GM20431 (cell line): ENCODE measurements around the gene TENT5C.

Source experiments
- in situ Hi-C: fragments of 300-500 bp; cut with MseI, MboI; formaldehyde crosslinking; loops from one replicate; pipeline ENCODE4 v1.15.0; 2020; ENCODE audit warnings: low sequenced_read_pairs; ENCODE audit not compliant: unreplicated experiment

TENT5C gene

DNA sequence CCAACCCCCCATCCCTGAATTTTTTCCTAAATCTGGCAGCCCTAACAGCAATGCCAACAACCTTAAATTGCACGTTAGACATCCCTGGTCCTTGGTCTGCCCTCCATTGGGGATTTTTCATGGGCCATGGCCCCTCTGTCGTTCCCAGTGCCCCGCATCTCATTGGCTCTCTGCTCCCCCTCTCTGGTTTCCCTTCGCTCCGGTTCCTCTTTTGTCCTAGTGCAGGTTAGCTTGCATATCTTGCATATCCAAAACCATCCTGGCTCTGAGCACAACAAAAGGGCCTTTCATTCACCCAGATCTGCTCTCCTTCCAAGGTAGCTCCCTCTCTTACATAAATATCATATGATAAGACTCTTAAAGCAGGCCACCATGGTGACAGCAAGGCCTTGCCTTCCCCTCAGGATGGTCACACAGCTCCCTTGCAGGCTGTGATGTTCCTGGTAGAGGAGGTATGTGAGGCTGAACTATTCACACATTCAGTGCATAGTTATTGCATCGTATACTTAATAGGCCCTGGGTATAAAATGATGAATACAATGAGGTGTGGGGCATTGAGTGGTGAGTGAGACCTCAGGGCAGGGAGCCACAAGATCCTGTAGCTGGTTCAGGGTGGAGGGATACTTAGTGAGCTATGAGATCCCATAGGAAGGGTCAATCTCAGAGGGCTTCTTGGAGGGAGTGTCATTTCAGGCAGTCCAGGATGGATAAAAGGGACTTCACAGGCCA lies 45.2 kb downstream of the TENT5C start:
- in situ Hi-C loops = no loop called here

DNA sequence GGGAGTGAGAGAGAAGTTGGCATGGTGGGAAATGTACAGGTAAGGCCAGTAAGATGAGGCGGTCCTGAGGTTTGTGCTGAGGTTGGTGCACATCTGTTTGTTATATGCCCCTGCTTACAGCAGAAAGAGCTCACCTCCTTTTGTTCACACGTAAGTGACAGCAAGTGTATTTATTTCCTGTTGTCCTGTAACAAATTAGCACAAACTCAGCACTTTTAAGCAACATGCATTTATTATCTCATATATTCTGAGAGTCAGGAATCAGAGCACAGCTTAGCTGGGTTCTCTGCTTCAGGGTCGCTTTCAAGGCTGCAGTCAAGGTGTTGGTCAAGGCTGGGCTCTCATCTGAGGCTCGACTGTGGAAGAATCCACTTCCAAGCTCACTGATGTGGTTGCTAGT lies 45.8 kb downstream of the TENT5C start:
- in situ Hi-C loops = no loop called here

DNA sequence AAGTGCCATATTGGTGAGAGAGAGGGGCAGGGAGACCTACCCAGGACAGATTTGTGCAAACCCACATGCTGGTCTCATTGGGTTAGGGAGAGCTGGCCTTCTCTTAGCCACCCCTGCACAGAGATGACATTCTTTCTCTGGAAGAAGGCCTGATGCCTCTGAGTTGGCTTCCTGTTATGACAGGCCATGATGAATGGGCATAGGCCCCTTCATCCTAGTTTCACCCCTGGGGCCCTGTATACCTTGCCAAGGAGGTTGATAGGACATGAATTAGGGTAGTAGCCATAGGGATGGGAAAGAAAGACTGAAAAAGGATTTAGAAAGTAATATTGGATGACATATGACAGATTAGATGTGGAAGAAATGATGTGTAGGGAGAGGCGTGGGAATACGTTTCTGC lies 46.6 kb downstream of the TENT5C start:
- in situ Hi-C loops = no loop called here

DNA sequence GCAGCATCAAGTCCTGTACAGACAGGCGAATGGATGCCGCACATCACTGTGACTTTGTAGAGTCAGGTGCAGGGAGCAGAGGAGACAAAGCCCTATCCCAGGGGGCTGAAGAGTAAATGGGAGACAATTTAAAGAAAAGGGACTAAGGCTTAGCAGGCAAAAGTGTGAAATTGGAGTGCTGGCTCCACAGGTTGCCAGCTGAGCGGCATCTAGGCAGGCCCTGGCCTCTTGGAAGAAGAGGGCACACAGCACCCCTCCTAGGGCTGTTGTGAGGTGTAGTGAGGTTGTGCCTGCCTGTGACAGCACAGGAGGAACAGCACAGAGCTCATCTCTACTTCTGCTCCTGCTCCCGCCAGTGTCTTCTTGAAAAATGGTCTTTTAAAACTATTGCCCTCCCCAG lies 47.3 kb downstream of the TENT5C start:
- in situ Hi-C loops = no loop called here

DNA sequence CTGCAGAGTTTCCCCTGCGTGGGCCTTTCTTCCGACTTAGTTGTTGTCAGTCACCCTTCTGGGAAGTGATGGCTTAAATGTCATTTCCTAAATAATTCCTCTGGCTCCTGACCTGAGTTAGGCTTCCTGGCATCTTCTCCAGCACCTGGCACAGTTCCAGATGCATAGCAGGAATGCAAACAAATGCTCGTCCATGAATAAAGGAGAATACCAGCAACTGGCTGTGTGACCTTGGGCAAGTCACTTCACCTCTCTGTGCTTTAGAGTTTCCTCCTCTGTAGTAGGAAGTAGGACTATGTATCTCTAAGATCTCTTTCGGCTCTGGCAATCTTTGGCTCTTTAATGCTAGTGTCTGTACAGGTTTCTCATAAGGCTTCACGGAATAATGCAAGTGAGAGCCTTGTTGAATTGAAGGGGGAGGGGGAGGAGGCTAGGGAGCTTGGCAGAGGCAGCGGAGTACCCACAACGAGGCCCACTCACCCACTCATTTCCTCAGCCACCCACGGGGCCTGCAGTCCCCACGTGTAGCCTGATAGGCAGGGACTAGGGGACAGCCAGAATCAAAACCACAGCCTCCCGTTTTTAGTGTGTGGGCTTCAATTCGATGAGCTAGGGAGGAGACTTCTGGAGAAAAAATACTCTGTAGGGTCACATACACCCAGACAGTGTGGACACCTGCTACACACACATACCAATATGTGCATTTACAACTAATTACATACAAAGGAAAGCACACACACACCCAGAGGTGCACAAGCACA lies 48.1 kb downstream of the TENT5C start:
- in situ Hi-C loops = no loop called here

DNA sequence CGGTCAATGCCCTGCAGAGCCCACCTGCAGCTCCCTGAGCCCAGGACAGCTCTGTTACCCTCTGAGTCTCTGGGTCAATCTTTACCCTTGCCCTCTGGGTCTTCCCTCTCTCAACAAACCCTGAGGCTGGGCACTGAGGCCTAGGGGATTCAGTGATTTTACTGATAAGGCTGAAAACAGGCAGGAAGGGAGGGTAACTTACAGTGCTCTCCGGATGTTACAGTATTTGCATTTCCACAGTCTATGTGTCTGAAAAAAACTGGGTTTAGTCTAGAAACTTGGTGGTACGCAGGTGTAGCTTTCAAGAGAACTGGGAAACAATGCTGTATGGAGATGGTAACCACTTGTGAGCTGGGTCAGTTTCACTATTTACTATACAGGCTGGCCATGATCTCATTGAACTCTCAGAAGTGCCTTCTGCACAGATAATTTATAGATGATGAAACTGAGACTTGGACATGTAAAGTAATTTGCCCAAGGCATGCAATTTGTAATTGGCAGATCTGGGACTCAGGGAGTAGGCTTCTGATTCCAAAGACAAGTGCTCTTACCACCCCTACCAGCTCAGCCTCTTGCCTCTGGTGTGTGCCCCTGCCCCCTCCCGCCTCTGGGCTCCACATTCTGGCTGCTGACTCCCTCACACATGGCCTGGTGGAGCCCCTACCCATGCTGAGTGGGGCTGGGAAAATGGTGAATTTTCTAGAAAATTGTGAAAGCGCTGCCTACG lies 48.8 kb downstream of the TENT5C start:
- in situ Hi-C loops = no loop called here

DNA sequence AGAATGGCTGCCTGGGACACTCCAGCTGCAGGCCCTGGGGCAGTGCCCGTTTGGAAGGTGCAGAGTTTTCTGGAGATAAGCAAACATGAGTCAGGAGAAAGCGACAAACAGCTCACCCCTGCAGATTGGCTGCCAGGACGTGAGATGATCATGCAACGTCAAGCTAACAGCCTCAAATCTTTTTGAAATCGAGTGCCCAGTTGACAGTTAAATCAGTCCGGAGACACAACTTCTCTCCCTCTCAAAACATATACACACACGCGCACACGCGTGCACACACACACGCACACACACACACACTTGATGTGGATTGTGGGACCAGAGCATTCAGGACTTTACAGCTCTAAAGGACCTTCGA lies 49.4 kb downstream of the TENT5C start:
- in situ Hi-C loops = no loop called here

DNA sequence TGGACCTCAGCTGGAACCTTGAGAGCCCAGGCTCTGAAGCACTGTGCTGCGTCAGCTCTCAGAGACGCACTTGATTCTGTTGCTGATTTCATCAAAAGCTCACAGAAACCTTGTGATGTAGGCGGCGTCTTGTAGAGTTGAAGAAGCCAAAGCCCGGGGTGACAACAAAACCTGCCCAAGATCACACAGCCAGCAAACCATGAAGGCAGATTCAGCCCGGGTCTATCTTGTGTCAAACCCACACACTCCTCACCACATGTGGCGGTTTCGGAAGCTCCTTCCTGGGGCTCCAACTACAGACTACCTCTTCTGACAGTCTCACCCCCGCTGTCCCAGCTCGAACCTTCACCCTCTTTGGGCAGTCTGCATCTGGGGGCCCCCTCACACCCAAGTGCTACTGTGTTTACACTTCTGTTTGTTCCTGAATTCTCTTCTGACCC lies 50.4 kb downstream of the TENT5C start:
- in situ Hi-C loops = no loop called here

DNA sequence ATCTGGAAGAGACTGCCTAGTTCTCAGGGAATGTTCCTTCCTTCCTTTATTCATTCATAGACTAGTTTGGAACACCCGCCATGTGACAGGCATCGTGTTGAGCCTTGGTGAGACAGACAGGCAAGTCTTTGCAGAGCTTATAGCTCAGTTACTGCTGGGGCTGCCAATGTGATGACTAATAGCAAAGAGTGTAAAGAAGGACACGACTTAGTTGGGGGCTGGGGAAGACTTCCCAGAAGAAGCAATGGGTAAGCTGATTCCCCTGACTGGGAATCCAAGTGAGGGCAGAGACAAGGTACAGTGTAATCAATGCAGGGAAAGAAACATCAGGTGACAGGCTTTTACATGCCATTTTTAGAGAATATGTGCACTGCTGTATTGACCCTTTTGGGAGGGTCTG lies 51.2 kb downstream of the TENT5C start:
- in situ Hi-C loops = no loop called here

DNA sequence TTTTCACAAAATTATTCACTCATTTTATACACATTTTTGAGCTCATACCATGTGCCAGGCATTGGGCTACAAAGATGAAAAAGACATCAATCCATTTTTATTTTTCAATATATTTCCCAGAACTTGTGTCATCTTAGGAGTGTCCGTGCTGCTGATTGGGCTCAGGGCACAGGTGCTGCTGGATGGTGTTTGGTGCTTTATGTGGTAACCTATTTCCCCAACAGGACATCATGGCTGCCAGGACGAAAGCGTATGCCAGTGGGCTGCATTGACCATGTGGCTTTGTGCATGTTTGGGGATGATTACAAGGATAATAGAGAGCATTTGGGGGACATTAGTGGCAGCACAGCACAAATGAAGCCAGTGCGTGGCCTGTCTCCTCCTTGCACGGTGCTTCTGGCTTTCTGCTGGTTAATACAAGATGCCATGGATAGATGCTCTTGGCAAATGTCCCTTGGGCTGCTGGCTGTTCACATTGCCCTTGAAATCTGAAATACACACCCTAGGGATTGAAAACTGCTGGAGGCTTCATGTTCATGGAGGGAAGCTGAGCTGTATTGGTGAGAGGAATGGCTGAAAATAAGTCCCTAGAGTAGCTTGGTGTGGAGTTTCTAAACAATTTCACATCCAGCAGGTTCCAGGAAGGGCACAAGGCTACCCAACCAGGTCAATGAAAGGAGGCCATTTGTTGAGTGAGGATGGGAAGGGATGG lies 52.3 kb downstream of the TENT5C start:
- in situ Hi-C loops = no loop called here

DNA sequence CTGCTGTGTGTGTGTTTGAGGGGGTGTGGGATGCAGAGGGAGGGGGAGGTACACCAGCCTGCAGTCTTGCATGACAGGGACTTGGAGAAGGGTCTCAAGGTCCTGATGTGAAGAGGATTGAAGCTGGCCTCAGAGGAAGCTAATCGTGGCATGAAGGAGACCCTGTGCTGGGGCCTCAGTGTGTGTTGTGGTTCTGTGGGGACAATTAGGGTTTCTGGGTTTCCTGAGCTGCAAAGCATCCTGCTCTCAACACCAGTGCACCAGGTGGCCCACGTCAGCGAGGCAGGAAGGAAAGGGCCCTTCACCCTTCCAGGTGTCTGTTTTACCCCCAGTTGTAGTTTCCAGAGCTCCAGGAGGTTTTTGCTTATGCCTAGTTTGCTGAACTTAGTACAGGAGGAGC lies 52.8 kb downstream of the TENT5C start:
- in situ Hi-C loops = no loop called here

DNA sequence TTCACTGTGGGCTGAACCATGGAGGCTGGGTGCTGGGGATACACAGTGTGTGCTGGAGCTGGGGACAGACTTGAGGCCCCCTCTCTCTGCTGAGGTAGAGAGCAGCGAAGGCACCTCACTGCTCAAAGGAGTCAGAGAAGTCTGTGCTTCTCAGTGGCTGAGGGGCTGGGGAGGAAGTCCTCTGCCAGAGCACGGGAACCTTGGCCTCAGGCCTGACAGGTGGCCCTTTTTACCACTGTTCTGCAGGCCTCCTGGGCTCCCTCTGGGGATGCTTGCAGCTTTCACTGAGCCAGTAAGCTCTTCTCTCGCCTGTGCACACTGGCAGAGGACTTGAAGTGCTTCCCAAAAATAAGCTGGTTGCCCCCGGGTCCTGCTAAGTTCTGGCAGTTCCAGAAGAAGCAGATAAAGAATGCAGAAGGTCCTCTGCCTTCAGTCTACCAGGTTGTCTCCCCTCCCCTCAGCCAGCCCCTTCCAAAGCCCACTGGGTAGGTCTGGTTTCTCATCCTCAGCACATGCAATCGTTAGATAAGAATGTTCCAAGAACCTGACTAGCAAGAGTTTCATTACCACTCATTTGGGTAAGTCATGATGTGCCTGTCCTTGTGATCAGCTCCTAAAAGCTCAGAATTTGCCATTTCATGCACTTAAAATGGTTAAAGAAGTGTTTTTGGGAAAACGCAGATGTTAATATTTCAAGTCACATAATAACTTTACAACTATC lies 53.9 kb downstream of the TENT5C start:
- in situ Hi-C loops = no loop called here

DNA sequence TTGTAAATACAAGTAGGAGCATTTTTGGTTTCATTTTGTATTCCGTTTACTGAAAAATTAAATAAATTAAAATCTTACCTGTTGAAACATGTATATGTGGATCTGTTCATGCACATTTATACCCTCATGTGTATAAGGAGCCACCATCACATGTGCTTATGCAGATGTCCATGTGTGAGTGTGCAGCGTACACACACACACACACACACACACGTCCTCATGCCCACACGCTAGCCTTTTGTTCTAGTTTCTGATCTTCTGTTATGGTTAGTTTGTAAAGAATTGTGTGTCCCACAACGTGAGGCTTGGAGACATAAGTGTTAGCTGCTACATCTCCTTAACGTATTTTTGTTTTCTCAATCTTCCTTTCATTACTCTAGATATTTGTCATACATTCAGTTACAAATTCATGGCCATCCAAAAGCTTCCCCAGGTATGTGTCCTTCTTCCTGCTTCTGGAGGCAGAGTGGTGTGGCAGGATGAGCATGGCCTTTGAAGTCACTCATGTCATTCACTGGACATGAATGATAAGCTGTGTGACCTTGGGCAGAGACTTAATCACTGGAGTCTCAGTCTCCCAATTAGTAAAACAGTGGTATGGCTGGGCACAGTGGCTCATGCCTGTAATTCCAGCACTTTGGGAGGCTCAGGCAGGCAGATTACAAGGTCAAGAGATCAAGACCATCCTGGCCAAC lies 54.6 kb downstream of the TENT5C start:
- in situ Hi-C loops = no loop called here

DNA sequence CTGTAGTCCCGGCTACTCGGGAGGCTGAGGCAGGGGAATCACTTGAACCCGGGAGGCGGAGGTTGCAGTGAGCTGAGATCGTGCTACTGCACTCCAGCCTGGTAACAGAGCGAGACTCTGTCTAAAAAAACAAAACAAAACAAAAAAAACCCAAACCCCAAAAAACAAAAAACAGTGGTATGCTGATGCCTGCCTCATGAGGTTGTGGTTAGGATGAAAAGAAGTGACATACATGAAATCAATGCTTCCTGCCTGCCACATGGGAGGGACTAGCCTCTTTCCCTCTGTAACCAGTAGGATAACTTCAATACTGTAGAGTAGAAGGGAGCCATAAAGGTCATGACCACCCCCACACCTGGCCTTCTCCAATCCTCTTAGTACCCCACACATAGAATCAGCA lies 55.2 kb downstream of the TENT5C start:
- in situ Hi-C loops = no loop called here

DNA sequence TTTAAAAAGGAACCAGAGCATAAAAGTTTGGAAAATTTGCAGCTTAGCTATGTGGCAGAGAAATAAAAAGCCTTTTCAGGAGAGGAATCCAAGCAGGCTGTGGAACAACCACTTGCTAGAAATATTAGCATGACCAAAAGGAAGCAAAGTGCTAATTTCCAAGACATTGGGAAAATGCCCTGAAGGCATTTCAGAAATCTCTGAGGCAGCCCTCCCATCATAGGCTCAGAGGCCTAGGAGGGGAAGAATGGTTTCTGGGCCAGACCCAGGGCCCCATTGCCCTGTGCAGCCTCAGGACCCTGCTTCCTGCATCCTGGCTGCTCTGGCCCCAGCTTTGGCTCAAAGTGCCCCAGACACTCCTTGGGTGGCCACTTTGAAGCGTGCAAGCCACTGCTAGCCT lies 56.8 kb downstream of the TENT5C start:
- in situ Hi-C loops = no loop called here

DNA sequence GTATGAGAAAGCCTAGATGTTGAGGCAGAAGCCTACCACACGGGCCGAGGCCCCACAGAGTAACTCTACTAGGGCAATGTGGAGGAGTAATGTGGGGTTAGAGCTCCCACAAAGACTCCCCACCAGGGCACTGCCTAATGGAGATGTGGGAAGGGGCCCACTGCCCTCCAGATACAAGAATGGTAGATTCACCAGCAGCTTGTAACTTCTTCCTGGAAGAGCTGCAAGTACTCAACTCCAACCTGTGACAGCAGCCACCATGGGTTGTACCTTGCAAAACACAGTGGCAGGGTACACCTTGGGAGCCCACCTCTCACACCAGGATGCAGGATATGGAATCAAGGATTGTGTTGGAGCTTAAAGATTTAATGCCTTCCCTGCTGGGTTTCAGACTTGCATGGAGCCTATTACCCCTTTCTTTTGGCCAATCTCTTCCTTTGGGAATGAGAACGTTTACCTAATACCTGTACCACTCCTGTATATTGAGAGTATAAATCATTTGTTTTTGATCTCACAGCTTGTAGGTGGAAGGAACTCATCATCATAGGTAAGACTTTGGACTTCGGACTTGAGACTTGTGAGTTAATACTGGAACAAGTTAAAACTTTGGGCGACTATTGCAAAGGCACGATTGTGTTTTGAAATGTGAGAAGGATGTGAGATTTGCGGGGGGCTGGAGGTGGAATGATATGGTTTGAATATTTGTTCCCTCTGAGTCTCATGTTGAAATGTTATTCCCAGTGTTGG lies 57.5 kb downstream of the TENT5C start:
- in situ Hi-C loops = no loop called here

DNA sequence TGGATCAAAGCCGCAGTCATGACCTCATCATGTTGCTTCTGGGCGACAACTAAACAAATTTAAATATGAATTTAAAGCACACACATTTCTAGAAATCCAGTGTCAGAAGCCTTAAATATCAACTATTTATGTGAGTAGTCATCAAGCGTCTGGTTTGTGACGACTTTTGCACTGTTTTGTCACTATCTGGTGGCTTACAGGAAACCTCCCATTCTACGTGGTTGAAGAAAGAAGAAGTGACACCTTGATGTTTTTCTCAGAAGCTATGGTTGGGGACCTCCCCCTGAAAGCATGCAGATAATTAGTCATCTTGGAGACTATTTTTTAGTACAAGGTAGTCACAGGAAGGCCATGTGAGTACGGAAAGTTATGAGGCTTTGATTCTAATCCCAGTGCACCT lies 58.5 kb downstream of the TENT5C start:
- in situ Hi-C loops = no loop called here

DNA sequence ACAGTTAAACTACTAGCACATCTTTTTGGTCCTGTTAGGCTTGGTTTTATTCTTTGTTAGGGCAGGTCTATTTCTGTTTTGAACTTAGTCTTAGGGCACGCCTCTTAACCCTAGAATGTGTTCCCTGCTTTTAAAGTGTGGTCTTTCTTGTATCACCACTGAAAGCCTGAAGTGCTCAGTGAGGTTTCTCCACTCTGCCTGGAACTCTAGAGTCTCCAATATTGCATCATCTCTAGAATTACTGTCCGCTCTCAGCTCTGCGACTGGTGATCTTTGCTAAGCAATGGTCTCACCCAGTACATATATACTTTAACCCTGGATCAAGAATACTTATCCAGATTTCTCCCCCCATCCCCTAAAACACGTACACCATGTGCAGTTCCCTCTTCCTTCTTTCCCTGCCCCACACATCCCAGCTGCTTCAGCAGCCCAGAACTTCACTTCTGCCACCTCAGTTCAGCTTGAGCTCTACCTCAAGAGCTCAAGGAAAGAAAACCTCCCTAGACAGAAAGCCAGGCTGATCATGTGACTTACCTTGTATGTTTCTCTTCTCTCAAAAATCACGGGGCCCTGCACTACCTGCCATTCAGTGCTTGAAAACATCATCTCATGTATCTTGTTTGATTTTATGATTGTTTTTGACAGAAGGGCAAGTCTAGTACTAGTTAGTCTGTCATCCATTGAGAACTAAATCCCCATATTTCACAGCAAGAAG lies 59.9 kb downstream of the TENT5C start:
- in situ Hi-C loops = no loop called here
